Suppressor macrophage (primary cell): ENCODE measurements around the gene RGSL1.
"Not testable (repeated sequence)": the region's sequence is repeated elsewhere in the genome, so short reads cannot be mapped to it uniquely, and the experiment has no call there.

Experiments used
- DNase-seq, 4 experiments: peaks; one replicate each; pipeline ENCODE4 v3.0.0-alpha.2; 2020 to 2022

The RGSL1 gene

GRCh38 chr1:182446033-182446669 lies 3.8 kb upstream of the RGSL1 start:
- peak; percentile 56 to 78 (median 72) for DNase-seq

GRCh38 chr1:182447124-182447523 lies 2.8 kb upstream of the RGSL1 start:
- not testable (repeated sequence) for DNase-seq

- no peak for DNase-seq
Observed at GRCh38 chr1:182447660-182448059, 2.3 kb upstream of the RGSL1 start.

GRCh38 chr1:182453631-182454030 lies 3.7 kb downstream of the RGSL1 start:
- DNase-seq = peak in 3 of 4 experiments; percentile 19 to 43 (median 27)

- no peak for DNase-seq
Observed at GRCh38 chr1:182457844-182458243, 7.9 kb downstream of the RGSL1 start.

GRCh38 chr1:182459949-182460348 lies 10.0 kb downstream of the RGSL1 start:
- peak in 2 of 4 experiments; percentile 7 to 53 for DNase-seq

GRCh38 chr1:182460550-182460951 lies 10.6 kb downstream of the RGSL1 start:
- DNase-seq = peak in 3 of 4 experiments; percentile 48 to 77 (median 70)

GRCh38 chr1:182473556-182473955 lies 23.6 kb downstream of the RGSL1 start:
- peak; percentile 41 to 84 (median 76) for DNase-seq

- DNase-seq = no peak
Observed at GRCh38 chr1:182476625-182477024, 26.7 kb downstream of the RGSL1 start.

GRCh38 chr1:182478238-182478637 lies 28.3 kb downstream of the RGSL1 start:
- DNase-seq = no peak

GRCh38 chr1:182484067-182484466 lies 34.1 kb downstream of the RGSL1 start:
- DNase-seq = no peak

- peak in 3 of 4 experiments; percentile 25 to 76 (median 41) for DNase-seq
Observed at GRCh38 chr1:182484531-182485257, 34.7 kb downstream of the RGSL1 start.

GRCh38 chr1:182485861-182486260 lies 35.9 kb downstream of the RGSL1 start:
- no peak for DNase-seq

- no peak for DNase-seq
Observed at GRCh38 chr1:182488803-182489202, 38.9 kb downstream of the RGSL1 start.

- DNase-seq = peak in 3 of 4 experiments; percentile 33 to 57 (median 39)
Observed at GRCh38 chr1:182493063-182493462, 43.1 kb downstream of the RGSL1 start.

GRCh38 chr1:182495002-182495401 lies 45.1 kb downstream of the RGSL1 start:
- no peak for DNase-seq

GRCh38 chr1:182495693-182496092 lies 45.7 kb downstream of the RGSL1 start:
- DNase-seq = no peak

- no peak for DNase-seq
Observed at GRCh38 chr1:182507685-182508084, 57.7 kb downstream of the RGSL1 start.

GRCh38 chr1:182515556-182515955 lies 65.6 kb downstream of the RGSL1 start:
- no peak for DNase-seq

- DNase-seq = peak in 2 of 4 experiments; percentile 68
Observed at GRCh38 chr1:182520736-182521135, 70.8 kb downstream of the RGSL1 start.

- DNase-seq = no peak
Observed at GRCh38 chr1:182525342-182525741, 75.4 kb downstream of the RGSL1 start.

GRCh38 chr1:182527680-182528079 lies 77.7 kb downstream of the RGSL1 start:
- peak in 1 of 4 experiments; percentile 12 for DNase-seq

- not testable (repeated sequence) for DNase-seq
Observed at GRCh38 chr1:182528206-182528605, 78.3 kb downstream of the RGSL1 start.

- peak in 2 of 4 experiments; percentile 15 to 33 for DNase-seq
Observed at GRCh38 chr1:182533896-182534295, 84.0 kb downstream of the RGSL1 start.
